ENCODE measurements around the gene RABL2A.
"Not testable (repeated sequence)": the region's sequence is repeated elsewhere in the genome, so short reads cannot be mapped to it uniquely, and the experiment has no call there.

RABL2A gene

DNA sequence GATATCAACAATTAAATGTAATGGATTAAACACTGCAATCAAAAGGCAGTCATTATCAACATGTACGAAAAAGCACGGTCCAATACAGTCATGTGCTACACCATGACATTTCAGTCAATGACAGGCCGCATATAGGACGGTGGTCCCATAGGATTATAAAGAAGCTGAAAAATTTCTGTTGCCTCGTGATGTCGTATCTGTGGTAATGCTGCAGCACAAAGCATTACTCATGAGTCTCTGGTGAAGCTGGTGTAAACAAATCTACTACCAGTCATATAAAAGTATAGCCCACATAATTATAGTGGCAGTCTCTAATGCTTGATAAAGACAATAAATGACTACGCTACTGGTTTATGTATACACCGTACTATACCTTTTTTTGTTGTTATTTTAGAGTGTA, 58.4 kb downstream of the RABL2A start:
- TF ChIP-seq, protein P1, sequence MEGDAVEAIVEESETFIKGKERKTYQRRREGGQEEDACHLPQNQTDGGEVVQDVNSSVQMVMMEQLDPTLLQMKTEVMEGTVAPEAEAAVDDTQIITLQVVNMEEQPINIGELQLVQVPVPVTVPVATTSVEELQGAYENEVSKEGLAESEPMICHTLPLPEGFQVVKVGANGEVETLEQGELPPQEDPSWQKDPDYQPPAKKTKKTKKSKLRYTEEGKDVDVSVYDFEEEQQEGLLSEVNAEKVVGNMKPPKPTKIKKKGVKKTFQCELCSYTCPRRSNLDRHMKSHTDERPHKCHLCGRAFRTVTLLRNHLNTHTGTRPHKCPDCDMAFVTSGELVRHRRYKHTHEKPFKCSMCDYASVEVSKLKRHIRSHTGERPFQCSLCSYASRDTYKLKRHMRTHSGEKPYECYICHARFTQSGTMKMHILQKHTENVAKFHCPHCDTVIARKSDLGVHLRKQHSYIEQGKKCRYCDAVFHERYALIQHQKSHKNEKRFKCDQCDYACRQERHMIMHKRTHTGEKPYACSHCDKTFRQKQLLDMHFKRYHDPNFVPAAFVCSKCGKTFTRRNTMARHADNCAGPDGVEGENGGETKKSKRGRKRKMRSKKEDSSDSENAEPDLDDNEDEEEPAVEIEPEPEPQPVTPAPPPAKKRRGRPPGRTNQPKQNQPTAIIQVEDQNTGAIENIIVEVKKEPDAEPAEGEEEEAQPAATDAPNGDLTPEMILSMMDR (IDR thresholded peaks at IDR 0.05; ENCODE audit: low read depth, low read length) = no peak

DNA sequence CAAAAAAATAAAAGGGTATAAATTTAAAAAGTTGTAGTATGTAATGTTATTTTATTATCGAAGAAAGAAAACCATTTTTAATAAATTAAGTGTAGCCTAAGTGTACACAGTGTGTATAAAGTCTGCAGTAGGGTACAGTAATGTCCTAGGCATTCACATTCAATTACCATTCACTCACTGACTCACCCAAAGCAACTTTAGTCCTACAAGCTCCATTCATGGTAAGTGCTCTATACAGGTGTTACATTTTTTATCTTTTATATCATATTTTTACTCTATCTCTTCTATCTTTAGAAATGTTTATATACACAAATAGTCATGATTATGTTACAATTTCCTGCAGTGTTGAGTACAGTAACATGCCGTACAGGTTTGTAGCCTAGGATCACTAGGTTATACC, 59.5 kb downstream of the RABL2A start:
- H3K4me3 ChIP-seq (ENCODE audit: low read depth, low read length) = no peak overlapping the region
- TF ChIP-seq, protein P1 (IDR thresholded peaks at IDR 0.05; ENCODE audit: low read depth, low read length) = no peak

More for the DNA sequence above, 58.4 kb downstream of the RABL2A start:
- no peak overlapping the region for H3K4me3 ChIP-seq (ENCODE audit: low read depth, low read length)

GRCh38 chr2:113690871-113691270, 63.8 kb downstream of the RABL2A start:
- H3K4me3 ChIP-seq (ENCODE audit: low read depth, low read length) = not testable (repeated sequence)

Measured in WI38 (cell line).